NCI-H2081 treated with DMSO at 0.1 percent for 48 hours (cell line): ENCODE data around the gene MIPEP.
"Not testable (repeated sequence)": the region's sequence is repeated elsewhere in the genome, so short reads cannot be mapped to it uniquely, and the experiment has no call there.

Experiments
- DNase-seq: peaks from one replicate; lab custom pipeline; 2025; lab: John Stamatoyannopoulos, UW

MIPEP gene

DNA sequence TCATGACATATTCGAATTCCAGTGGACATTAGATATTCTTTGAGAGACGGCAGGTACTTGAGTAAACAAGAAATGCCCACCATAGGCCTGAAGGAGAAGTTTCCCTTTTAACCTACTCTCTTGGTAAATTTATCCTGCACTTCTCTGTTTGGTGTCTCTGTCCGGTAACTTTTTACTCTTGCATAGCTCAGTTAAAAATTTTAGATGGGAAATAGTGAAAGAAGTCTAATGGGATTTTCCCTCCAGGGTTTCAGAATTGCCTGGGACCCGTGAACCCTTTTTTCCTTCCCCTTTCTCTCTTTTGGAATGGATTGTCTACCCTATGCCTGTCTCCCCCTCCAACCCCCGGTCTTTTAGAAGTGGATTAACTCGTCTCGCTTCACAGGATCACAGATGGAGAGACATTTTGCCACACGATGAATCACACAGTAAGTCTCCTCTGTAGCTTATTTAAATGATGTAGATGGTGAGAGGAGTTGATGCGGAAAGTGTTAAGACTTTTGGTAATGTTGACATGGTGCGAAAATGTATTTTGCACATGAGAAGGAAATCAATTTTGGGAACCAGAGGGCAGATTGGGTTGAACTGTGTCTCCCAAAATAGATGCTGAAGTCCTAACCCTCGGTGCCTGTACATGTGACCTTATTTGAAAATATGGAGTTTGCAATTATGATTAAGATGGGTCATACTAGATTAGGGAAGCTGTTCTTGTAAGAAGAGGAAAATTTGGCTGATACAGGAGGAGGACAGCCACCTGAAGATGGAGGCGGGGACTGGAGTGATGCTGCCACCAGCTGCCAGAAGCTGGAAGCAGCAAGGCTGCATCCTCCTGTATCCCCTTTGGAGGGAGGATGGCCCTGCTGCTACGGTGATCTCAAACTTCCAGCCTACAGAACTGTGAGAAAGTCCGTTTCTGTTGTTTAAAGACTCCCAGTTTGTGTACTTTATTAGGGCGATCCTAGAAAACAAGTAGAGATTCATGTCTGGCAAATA, 711 bp upstream of the MIPEP start:
- no peak for DNase-seq

DNA sequence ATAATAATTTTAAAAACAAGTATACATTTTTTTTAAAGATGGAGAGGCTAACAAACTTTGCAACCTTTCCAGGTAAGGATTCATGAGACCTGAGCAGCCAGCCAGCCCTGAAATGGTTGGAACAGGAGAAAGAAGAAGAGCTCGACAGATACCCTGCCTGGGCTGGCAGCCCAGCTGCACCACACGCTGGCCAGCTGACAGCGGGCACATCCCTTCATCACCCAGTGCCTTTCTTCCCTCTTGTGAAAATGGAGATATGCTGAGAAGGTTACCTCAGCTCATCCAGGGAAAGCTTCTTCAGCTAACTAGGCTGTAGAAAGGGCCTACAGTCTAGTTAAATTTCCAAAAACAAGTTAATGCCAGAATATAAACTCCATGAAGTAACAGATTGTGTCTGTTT, 4.8 kb downstream of the MIPEP start:
- not testable (repeated sequence) for DNase-seq

DNA sequence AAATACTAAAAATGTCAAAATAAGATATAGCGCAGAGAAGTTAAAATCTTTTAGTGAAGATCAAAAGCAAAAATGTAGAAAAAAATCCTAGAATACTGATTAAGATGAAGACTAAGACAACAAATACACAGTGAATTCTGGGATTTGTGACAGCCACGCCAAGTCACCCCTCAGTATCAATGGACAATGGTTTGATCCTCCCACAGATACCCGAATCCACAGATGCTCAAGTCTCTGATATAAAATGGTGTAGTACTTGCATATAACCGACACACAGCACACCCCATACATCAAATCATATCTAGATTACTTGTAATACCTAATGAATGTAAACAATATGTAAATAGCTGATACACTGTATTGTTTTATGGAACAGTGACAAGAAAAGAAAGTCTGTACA, 5.9 kb downstream of the MIPEP start:
- DNase-seq = no peak

DNA sequence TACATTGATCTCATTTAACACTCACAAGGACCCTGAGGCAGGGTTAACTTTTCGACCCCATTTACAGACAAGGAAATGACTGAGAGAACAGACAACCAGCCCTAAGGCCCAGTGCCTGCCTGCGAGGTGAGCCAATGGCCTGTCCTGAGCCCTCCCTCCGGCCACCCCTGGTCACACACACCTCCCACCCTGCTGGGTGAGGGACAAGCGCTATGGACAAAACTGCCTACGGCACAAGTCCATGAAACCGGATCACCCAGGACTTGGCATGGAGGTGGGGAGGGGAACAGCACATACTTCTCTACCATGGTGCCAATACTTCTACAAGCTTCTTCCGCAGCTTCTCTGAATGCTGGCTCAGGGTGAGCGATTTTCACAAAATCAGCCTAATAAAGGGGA, 7.8 kb downstream of the MIPEP start:
- DNase-seq = not testable (repeated sequence)

DNA sequence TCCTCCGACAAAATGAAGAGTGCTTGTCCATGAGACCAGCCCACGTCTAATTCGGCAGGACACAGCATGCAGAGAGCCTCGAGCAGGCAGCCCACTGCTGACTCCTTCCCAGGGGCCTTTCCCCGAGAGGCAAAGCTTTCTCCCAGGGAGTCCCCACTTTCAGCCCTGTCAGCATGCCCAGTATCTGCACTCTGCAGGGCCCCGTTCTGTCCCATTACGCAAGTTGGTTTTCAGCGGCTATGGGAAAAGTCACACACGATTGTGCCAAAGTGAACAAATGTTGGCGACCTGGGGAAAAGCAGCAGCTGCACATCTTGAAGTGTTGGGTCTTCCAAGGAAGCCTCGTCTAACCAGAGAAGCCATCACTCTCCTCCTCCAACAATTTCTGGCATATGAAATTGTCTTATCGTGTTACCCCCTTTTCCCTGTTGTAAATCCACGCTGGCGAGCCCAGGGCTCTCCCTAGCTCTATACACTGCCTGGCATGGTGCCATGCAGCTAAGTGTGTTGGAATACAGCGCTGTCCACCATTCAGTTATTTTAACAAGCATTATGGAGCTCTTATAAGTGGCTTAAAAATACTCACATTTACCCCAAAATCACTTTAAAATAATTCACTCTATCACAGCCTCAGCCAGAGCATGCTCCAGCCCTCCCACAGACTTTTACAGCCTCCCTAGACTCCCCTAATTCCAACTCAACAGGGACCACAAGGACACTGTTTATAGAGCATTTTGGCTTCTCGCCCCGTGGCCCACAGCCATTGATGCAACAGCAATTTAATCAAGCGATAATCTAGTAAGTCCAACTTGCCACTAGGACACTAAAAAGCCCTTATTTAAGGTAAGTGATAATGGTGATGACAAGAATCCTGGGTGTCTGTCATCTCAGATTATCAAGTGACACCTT, 8.5 kb downstream of the MIPEP start:
- not testable (repeated sequence) for DNase-seq

DNA sequence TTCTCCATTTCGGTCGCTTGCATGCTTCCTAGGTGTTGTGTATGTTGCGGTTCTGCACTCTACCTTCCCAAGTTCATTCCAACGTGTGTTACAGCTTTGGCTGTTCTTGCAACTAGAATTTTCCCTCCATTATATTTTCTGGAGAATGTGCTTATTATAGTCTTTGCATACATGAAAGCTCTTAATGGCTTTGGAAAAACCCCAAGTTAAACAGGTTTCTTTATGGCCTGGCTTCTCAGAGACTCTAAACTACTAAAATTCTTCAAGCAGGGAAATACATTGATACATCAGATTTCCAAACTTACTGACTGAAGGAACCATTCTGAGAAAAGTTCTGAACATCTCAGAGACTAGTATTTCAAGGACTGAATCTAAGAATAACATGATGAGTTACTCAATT, 11.9 kb downstream of the MIPEP start:
- no peak for DNase-seq

DNA sequence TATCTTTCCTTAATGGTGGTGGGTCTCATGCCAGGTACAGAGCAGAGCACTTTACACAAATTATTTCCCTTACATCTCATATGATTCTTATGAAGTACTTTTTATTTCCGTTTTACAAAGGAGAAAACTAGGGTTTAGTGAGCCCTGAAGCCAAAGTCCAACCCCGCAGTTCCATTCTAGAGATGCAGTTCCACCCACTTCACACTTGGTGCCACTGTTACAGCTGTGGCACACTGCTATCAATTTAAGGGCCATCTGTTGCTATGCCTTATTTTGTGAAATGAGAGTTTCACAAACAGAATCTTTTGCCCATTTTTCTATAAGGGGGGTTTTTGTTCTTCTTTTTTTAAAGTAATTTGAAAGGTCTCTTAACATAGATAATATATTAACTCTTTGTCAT, 12.9 kb downstream of the MIPEP start:
- no peak for DNase-seq

DNA sequence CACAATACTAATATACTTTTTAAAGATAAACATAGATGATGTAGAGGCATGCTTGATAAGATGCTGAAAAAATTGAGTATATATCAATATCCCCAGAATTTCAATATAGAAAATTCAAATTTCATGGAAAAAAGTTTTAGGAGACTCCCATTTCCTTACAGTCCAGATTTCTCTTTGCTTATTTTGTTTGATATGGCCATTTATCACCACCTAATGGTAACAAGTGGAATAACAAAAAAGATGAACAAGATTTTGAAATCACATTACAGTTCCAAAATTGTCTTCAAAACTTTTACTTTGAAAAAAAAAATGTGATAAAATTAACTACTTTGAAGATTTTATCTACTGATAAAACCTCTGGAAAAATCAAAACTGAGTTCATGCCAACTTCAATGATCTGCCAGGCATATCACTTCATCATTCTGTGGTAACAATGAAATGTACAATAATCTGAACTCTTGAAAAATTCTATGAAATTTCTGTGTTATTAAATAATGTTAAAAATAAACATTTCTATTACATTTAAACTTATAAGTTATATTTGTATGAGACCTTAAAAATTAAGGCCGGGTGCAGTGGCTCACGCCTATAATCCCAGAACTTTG, 17.5 kb downstream of the MIPEP start:
- no peak for DNase-seq

DNA sequence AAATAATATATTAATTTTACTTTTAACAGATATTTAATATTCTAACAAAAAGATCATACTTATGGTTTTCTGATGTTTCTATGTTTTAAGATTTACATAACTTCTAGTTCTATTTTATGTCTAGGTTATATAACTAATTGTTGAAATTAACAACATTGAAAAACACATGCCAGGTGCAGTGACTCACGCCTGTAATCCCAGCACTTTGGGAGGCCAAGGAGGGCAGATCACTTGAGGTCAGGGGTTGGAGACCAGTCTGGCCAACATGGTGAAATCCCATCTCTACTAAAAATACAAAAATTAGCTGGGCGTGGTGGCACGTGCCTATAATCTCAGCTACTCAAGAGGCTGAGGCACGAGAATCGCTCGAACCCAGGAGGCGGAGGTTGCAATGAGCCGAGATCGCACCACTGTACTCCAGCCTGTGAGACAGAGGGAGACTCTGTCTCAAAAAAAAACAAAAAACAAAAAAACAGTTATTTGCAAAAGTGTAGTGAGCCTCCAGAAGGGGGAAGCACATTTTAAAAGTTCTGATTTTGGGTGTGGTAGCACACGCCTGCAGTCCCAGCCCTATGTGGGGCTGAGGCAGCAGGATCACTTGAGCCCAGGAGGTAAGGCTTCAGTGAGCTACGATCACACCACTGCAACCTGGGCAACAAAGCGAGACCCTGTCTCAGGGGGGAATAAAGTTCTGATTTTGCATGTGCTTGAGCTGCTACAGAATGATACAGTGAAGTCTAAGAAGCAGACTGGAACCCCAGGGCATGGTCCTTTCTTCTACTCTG, 18.7 kb downstream of the MIPEP start:
- DNase-seq = no peak

DNA sequence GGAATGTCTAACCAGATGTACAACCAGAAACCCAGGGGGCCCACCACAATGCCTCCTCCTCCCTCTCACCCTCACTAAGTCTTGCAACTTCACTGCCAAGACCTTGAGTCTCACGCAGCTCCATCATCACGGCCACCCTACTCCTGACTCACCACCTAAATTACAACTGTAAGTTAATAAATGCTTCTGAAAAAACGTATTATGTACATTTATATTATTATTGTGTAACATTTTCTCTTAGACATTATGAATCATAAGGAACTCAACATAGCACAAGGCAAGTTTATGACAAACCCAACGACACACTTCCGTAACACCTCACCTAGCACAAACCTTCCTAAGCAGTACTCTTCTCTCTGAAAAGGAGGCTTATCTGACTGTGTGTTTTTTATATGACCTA, 20.7 kb downstream of the MIPEP start:
- DNase-seq = no peak

DNA sequence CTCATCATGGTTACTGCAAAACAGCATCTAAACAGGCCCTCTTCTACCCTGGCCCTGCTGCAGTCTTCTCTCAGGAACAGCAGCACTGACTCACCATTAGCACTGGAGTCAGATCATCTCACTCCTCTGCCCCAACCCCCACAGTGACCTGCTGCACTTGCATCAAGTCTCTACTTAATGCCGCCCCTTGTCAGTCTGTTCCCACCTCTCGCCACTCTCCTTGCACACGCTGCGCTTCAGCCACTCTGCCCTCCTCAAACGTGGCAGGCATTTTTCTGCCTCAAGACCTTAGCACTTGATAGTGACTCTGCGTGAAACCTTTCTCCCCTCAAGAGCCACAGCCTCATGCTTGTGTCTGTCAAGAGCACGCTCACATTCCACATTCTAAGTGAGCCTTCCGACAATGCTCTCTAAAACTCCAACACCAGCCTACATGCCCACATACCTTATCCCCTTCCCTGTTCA, 22.1 kb downstream of the MIPEP start:
- DNase-seq = no peak

DNA sequence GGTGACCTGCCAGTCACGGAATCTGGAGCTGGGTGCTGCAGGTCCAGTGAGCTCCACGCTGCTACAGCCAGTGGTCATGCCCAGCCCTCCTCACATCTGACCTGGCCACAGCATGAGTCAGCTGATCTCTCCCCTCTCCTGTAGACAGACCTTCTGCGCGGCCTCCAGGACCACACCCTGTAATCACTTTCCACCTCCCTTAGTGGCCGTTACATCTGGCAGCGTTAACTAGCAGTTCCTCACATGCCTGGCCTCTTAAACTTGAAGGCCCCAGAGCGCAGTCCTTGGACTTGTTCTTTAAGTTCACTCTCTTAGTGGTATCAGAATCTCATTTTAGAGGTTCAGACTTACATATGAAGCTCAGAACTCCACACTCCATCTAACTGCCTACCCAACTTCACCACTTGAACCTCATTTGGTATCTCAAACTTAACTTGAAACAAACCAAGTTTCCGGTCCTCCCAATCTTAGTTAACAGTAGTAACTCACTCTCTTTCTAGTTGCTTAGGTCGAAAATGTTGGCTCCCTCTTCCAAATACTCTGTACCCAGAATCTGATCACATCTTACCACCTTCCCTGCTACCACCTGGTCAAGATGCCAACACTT, 22.7 kb downstream of the MIPEP start:
- no peak for DNase-seq

DNA sequence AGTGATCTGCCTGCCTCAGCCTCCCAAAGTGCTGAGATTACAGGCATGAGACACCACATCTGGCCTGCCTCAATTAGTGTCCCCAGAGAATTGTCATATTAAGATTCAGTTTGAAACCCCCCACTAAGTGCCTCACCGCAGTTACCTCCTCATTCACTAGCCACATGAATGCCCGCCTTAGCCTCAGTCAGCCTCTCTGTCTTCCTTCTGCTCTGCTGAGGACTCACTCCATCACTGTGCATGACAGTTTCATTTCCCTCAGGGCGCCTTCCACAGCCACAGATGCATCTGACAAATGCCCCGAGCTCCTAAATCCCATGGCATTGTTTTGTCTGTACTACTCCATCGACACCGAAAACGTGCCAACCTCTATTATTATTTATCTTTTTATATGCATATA, 23.3 kb downstream of the MIPEP start:
- DNase-seq = no peak

DNA sequence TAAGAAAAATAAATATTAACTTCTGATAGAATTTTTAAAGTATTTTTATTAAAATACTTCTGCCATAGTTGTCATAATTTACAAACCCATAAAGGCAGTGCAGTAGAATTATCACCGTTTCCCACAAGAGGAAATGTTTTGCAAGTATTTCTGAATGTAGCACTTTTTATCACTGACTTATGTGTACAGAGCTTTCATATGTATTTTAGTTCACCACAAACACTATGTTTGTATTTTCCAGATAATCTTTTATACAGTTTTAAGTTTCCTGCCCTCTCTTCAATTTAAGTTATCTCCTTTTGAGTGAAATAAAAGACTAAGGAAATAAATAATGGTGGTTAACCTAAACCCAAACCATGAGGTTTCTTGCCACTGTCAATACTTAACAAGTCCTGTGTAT, 24.2 kb downstream of the MIPEP start:
- DNase-seq = no peak

DNA sequence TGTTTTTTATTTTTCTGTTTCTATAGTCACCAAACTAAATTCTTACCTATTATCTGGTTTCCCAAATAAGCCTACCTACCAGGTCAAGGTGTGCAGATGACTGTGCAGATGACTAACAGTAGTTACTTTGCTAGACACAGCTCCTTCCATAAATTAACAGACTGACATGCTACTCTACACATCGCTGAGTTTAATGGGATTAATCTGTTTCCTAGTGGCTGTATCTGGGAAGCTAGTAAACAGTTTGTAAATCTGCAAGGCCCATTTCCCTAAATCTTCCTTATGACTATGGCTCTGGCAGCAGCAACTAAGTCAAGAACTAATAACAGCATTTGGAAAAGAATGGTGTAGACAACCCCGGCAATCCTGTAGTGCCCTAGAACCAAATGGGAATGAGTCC, 27.9 kb downstream of the MIPEP start:
- DNase-seq = no peak

DNA sequence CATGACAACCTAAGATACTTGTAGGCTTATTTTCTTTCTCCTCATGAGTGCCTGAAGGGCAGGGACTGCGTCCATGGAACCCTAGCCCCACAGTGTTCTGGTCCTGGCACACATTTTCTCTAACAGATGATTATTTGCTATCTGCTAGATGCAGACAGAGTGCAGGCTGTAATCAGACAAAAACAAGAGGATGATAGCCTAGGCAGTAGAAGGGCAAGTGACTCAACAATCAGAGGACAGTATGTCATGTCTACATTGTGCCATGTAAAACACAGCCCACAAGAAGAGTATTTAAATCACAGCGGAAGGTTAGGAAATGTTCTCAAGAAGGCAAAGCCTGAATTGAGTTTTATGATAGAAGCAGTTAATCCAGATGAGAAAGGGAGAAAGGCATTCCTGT, 29.3 kb downstream of the MIPEP start:
- no peak for DNase-seq

DNA sequence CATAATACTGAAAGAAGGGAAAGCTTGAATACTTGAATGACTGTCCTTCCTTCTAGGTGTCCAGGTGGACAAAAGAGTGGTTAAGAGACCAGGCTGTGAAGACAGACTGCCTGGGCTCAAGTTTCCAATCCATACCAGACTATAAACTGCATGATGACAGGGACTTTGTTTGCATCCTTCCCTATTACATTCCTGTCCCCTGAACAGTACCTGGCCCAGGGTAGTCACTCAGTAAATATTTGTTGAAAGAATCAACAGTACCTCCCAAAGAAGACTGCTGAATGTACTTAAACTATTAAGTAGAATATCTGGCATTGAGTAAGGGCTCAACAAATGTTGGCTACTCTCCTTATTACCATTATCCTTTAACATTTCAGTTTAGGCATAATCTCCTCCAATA, 29.7 kb downstream of the MIPEP start:
- DNase-seq = no peak

DNA sequence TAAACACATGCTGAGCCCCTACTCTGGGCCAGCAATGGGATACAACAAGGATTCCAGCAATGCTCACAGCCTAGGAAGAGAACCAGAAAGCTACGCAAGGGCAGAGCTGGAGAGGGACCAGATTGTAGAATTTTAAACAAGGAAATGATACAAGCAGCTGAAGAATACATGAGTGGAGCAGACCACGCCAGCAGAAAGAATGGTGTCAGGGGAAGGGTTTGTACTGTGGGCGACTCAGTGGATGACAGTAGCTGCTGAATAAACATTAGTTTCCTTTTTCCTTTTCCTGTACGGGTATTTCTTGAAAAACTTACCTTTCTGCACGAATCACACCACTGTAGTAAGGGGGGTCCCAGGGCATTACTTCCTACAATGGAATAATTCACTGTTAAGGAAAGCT, 30.7 kb downstream of the MIPEP start:
- no peak for DNase-seq

DNA sequence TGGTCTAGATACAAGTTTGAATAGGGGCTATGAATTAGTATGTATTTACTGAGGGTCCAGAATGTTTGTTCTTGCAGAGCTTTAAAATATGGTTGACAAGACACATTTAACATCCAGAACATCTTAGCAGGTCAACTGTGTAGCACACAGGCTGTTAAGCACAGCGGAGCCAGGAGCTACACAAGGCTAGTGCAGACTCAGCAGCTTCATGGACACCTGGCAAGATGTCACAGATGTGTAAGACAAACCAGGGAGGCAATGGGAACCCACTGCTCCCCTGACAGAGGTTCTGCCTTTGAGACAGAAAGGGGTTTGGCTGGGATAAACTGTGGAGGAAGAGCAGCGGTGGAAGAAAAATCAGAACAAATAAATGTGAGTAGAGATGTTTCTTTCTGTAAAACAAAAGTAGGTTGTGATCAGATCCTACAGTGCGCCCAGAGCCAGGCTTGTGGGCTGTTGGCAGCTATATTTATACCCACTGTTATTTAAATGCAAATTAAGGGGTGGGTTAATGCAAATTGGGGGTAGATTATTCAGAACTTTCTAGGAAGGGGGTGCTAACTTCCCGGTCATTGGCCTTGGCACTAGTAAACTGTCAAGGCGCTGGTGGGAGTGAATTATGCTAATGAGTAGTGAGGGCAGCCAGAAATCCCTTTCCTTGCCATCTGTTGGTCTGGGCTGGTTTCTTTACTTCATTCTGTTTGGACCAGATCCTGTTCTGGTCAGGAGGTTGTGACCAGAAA, 33.0 kb downstream of the MIPEP start:
- DNase-seq = no peak

DNA sequence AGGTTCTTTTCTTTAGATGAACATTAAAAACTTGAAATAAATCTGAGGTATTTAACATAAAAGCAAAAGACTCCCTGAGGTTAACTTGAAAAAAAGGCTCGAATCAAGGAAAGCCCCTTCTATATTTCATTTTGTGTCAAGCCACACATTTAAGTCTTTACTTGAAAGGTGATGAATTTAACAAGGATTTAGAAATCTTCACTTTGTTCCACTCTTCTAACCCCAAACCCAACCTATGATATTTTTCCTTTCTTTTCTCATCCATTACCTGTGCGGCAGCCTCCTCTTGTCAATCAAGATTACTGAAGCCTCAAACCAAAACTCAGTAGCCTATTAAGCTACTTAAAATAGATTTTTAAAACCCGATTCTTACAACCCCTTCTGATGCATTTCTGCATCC, 33.8 kb downstream of the MIPEP start:
- DNase-seq = no peak
